GM23338 (cell line): ENCODE results near the gene DLX5.
A peak's percentile ranks its signal among the peaks of the same experiment; 100 is the strongest.

Experiments
- CREB1 ChIP-seq: fragments of 250-450 bp; sonication (Bioruptor Pico); IDR thresholded peaks from 2 replicates; pipeline ENCODE4 v1.5.0; 2020; ENCODE audit warnings: low read depth, mild to moderate bottlenecking, moderate library complexity
- EZH2 ChIP-seq: fragments of 200-600 bp; sonication (generic); IDR thresholded peaks from one replicate; pipeline ENCODE4 v1.8.0; 2017; ENCODE audit warnings: antibody characterized with exemption, mild to moderate bottlenecking, low read depth; ENCODE audit not compliant: unreplicated experiment
- EZH2phosphoT487 ChIP-seq: fragments of 200-600 bp; sonication (generic); IDR thresholded peaks from one replicate; pipeline ENCODE4 v1.8.1; 2018; ENCODE audit warnings: antibody characterized with exemption; ENCODE audit not compliant: unreplicated experiment
- JUNB ChIP-seq: IDR thresholded peaks from one replicate; pipeline ENCODE4 v1.6.1; 2016; ENCODE audit warnings: antibody characterized with exemption; ENCODE audit not compliant: unreplicated experiment
- POLR2AphosphoS5 ChIP-seq: IDR thresholded peaks from 2 replicates; pipeline ENCODE4 v1.6.1; 2016; ENCODE audit warnings: antibody characterized with exemption, low read depth
- STAT1 ChIP-seq: IDR thresholded peaks from one replicate; pipeline ENCODE4 v1.6.1; 2016; ENCODE audit warnings: antibody characterized with exemption; ENCODE audit not compliant: unreplicated experiment
- TF ChIP-seq, protein P1 (sequence below), 2 experiments: fragments of 200-600 bp in 1 of 2; sonication (generic) in 1 of 2; conservative IDR thresholded peaks; 2 replicates each; pipeline versions ENCODE4 v1.5.1 to v1.6.1; 2016 to 2017; ENCODE audit warnings: antibody characterized with exemption in 2 of 2, low read depth in 2 of 2, mild to moderate bottlenecking in 2 of 2, moderate library complexity in 1 of 2

- TF ChIP-seq, protein P1, sequence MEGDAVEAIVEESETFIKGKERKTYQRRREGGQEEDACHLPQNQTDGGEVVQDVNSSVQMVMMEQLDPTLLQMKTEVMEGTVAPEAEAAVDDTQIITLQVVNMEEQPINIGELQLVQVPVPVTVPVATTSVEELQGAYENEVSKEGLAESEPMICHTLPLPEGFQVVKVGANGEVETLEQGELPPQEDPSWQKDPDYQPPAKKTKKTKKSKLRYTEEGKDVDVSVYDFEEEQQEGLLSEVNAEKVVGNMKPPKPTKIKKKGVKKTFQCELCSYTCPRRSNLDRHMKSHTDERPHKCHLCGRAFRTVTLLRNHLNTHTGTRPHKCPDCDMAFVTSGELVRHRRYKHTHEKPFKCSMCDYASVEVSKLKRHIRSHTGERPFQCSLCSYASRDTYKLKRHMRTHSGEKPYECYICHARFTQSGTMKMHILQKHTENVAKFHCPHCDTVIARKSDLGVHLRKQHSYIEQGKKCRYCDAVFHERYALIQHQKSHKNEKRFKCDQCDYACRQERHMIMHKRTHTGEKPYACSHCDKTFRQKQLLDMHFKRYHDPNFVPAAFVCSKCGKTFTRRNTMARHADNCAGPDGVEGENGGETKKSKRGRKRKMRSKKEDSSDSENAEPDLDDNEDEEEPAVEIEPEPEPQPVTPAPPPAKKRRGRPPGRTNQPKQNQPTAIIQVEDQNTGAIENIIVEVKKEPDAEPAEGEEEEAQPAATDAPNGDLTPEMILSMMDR (conservative IDR thresholded peaks at IDR 0.05; ENCODE audit: low read depth in 2 of 2), result no peak
- TF ChIP-seq EZH2phosphoT487 (no peak), POLR2AphosphoS5 (no peak), STAT1 (no peak), CREB1 (CRISPR knock-in tag) (no peak), EZH2 (peak; percentile 76), JUNB (no peak)
Observed at GRCh38 chr7:97015756-97016380, 8.8 kb downstream of the DLX5 start.
